H1 (cell line): ENCODE results near the gene EPHA1. TPM values are rescaled to one million over a fixed set of nuclear protein-coding genes. Genes with fewer than 3 reads are reported as not detected.

Experiments used
- CTCF ChIA-PET: fragments of 300-600 bp; sonication (Branson Sonifier 250); formaldehyde crosslinking; loops from one replicate; lab custom pipeline; 2021; ENCODE audit not compliant: partially characterized antibody; lab: Charles Lee
- POLR2A ChIA-PET: fragments of 300-600 bp; sonication (Branson Sonifier 250); formaldehyde crosslinking; loops from one replicate; lab custom pipeline; 2021; ENCODE audit warnings: inconsistent platforms; ENCODE audit not compliant: partially characterized antibody; lab: Charles Lee
- DNase-seq, 2 experiments: peaks; one replicate each; pipeline versions ENCODE4 v3.0.0 to v3.0.0-alpha.2; 2010 to 2022; ENCODE audit warnings: low spot score in 2 of 2, low read depth in 1 of 2, mixed read lengths in 1 of 2
- FAIRE-seq: peaks from 2 replicates; lab custom pipeline; 2011; peaks lifted over from hg19 to GRCh38; lab: Jason Lieb, UNC
- H2AFZ ChIP-seq: 2 replicates; pipeline ENCODE4 v1.8.1; 2012; ENCODE audit warnings: low read length, inconsistent platforms
- H2AK5ac ChIP-seq: 2 replicates; pipeline ENCODE4 v1.6.1; 2013; ENCODE audit warnings: low read depth, low read length
- H2BK120ac ChIP-seq: replicated peaks from 2 replicates; pipeline ENCODE3; 2013; ENCODE audit warnings: low read depth, low read length, inconsistent platforms
- H2BK12ac ChIP-seq: 2 replicates; pipeline ENCODE4 v1.6.1; 2013; ENCODE audit warnings: low read depth, low read length
- H2BK15ac ChIP-seq: 2 replicates; pipeline ENCODE4 v1.6.1; 2013; ENCODE audit warnings: low read length
- H2BK20ac ChIP-seq: 2 replicates; pipeline ENCODE4 v1.6.1; 2013; ENCODE audit warnings: low read length
- H2BK5ac ChIP-seq: 2 replicates; pipeline ENCODE4 v1.6.1; 2013; ENCODE audit warnings: low read depth, low read length
- H3K14ac ChIP-seq: 2 replicates; pipeline ENCODE4 v1.6.1; 2013; ENCODE audit warnings: inconsistent platforms; ENCODE audit not compliant: insufficient read length
- H3K18ac ChIP-seq: 2 replicates; pipeline ENCODE4 v1.6.1; 2013; ENCODE audit warnings: low read length; ENCODE audit errors: extremely low read depth
- H3K23ac ChIP-seq: 2 replicates; pipeline ENCODE4 v1.6.1; 2013; ENCODE audit warnings: inconsistent platforms; ENCODE audit not compliant: insufficient read length
- H3K23me2 ChIP-seq: 2 replicates; pipeline ENCODE4 v1.6.1; 2013; ENCODE audit warnings: low read depth, low read length
- H3K27ac ChIP-seq: 2 replicates; pipeline ENCODE4 v1.6.1; 2011; ENCODE audit warnings: low read depth, low read length, inconsistent platforms
- H3K27me3 ChIP-seq, 4 experiments: replicated peaks in 1 of 4; 1 replicate in 1 of 4; 2 replicates in 3 of 4; pipeline versions ENCODE4 v1.6.1 to v1.8.1; 2011 to 2013; ENCODE audit warnings: low read length in 3 of 4, mild to moderate bottlenecking in 3 of 4, inconsistent platforms in 2 of 4, mixed read lengths in 2 of 4, moderate library complexity in 1 of 4; ENCODE audit not compliant: control insufficient read depth in 3 of 4, insufficient read depth in 3 of 4; ENCODE audit errors: extremely low read depth in 1 of 4
- H3K36me3 ChIP-seq, 4 experiments: 2 replicates each; pipeline versions ENCODE4 v1.6.1 to v1.8.1; 2011 to 2013; ENCODE audit warnings: mild to moderate bottlenecking in 4 of 4, low read length in 3 of 4, moderate library complexity in 2 of 4, control low read depth in 1 of 4, inconsistent platforms in 1 of 4; ENCODE audit not compliant: insufficient read depth in 4 of 4, control insufficient read depth in 2 of 4
- H3K4ac ChIP-seq: replicated peaks from 2 replicates; pipeline ENCODE3; 2013; ENCODE audit warnings: low read length, low read depth, mixed read lengths, inconsistent platforms; ENCODE audit not compliant: insufficient read length
- H3K4me1 ChIP-seq, 4 experiments: replicated peaks in 1 of 4; 1 replicate in 1 of 4; 2 replicates in 3 of 4; pipeline versions ENCODE4 v1.6.1 to v1.8.1; 2011 to 2013; ENCODE audit warnings: low read length in 3 of 4, inconsistent platforms in 2 of 4, mixed read lengths in 1 of 4; ENCODE audit not compliant: insufficient read depth in 4 of 4, control insufficient read depth in 3 of 4
- H3K4me2 ChIP-seq, 2 experiments: 2 replicates each; pipeline versions ENCODE4 v1.6.1 to v1.8.1; 2011 to 2013; ENCODE audit warnings: low read depth in 2 of 2, low read length in 2 of 2, control low read depth in 1 of 2, inconsistent platforms in 1 of 2, mild to moderate bottlenecking in 1 of 2; ENCODE audit not compliant: insufficient read depth in 1 of 2
- H3K4me3 ChIP-seq, 4 experiments: fragments of 200-600, 300-600 bp in 1 of 4; sonication (generic), shearing (Covaris generic), sonication (Bioruptor Twin) in 1 of 4; 2 replicates each; pipeline versions ENCODE4 v1.5.1 to v1.8.1; 2011 to 2016; ENCODE audit warnings: low read length in 4 of 4, low read depth in 3 of 4, control low read depth in 2 of 4, inconsistent platforms in 2 of 4, mild to moderate bottlenecking in 2 of 4, mixed read lengths in 1 of 4, moderate library complexity in 1 of 4; ENCODE audit not compliant: insufficient read depth in 2 of 4; ENCODE audit errors: extremely low read depth in 1 of 4
- H3K56ac ChIP-seq: replicated peaks from 2 replicates; pipeline ENCODE3; 2013; ENCODE audit warnings: low read depth, mild to moderate bottlenecking, mixed read lengths, low read length, inconsistent platforms; ENCODE audit not compliant: insufficient read length
- H3K79me1 ChIP-seq: 2 replicates; pipeline ENCODE4 v1.6.1; 2013; ENCODE audit warnings: low read depth, low read length, control low read depth
- H3K79me2 ChIP-seq, 2 experiments: 2 replicates each; pipeline versions ENCODE4 v1.6.1 to v1.8.1; 2012 to 2013; ENCODE audit warnings: low read length in 2 of 2, mild to moderate bottlenecking in 2 of 2, inconsistent platforms in 1 of 2; ENCODE audit not compliant: insufficient read depth in 2 of 2, control insufficient read depth in 1 of 2
- H3K9ac ChIP-seq, 4 experiments: replicated peaks in 1 of 4; 1 replicate in 1 of 4; 2 replicates in 3 of 4; pipeline versions ENCODE4 v1.6.1 to v1.8.1; 2011 to 2013; ENCODE audit warnings: low read depth in 3 of 4, low read length in 3 of 4, control low read depth in 2 of 4, mild to moderate bottlenecking in 2 of 4, moderate library complexity in 2 of 4, inconsistent platforms in 1 of 4; ENCODE audit errors: extremely low read depth in 1 of 4
- H3K9me3 ChIP-seq, 2 experiments: 2 replicates each; pipeline versions ENCODE4 v1.6.1 to v1.8.1; 2012 to 2013; ENCODE audit warnings: mild to moderate bottlenecking in 2 of 2, moderate library complexity in 2 of 2, control low read depth in 1 of 2, inconsistent platforms in 1 of 2, low read depth in 1 of 2, low read length in 1 of 2, mixed read lengths in 1 of 2; ENCODE audit not compliant: insufficient read depth in 2 of 2
- H4K20me1 ChIP-seq, 2 experiments: replicated peaks in 1 of 2; 2 replicates each; pipeline versions ENCODE3 to v1.8.1; 2011 to 2013; ENCODE audit warnings: inconsistent platforms in 2 of 2, low read length in 2 of 2, mild to moderate bottlenecking in 1 of 2; ENCODE audit not compliant: insufficient read depth in 2 of 2, control insufficient read depth in 1 of 2
- H4K5ac ChIP-seq: 2 replicates; pipeline ENCODE4 v1.6.1; 2013; ENCODE audit warnings: low read length, low read depth, mixed read lengths, inconsistent platforms; ENCODE audit not compliant: insufficient read length
- H4K8ac ChIP-seq: 2 replicates; pipeline ENCODE4 v1.8.0; 2013; ENCODE audit warnings: mild to moderate bottlenecking, moderate library complexity, low read length, inconsistent platforms; ENCODE audit not compliant: insufficient read depth; ENCODE audit errors: extremely low read depth
- H4K91ac ChIP-seq: replicated peaks from 2 replicates; pipeline ENCODE3; 2013; ENCODE audit warnings: low read length, mixed read lengths, inconsistent platforms; ENCODE audit not compliant: insufficient read length
- CBX5 ChIP-seq: fragments of 300-800, 300-1000 bp; sonication (generic); IDR thresholded peaks from 2 replicates; pipeline ENCODE4 v1.7.1; 2016; ENCODE audit warnings: antibody characterized with exemption, low read length, low read depth
- CTCF ChIP-seq, 3 experiments: IDR thresholded peaks; 1 replicate in 2 of 3; 2 replicates in 1 of 3; pipeline versions ENCODE4 v1.5.1 to v1.6.1; 2011; ENCODE audit warnings: low read length in 3 of 3, mild to moderate bottlenecking in 3 of 3, inconsistent platforms in 2 of 3, low read depth in 1 of 3, moderate library complexity in 1 of 3; ENCODE audit not compliant: insufficient read depth in 1 of 3; ENCODE audit errors: control extremely low read depth in 1 of 3
- E2F6 ChIP-seq: IDR thresholded peaks from 2 replicates; pipeline ENCODE4 v1.6.1; 2012; ENCODE audit warnings: inconsistent platforms
- EP300 ChIP-seq, 2 experiments: IDR thresholded peaks; 1 replicate in 1 of 2; 2 replicates in 1 of 2; pipeline ENCODE4 v1.6.1; 2011 to 2012; ENCODE audit warnings: low read depth in 2 of 2, low read length in 2 of 2, mild to moderate bottlenecking in 2 of 2, borderline replicate concordance in 1 of 2, inconsistent platforms in 1 of 2, moderate library complexity in 1 of 2
- KDM4A ChIP-seq: IDR thresholded peaks from one replicate; pipeline ENCODE4 v1.7.1; 2012; ENCODE audit warnings: low read depth, mild to moderate bottlenecking, moderate library complexity, low read length, inconsistent platforms; ENCODE audit not compliant: severe bottlenecking
- POU5F1 ChIP-seq: IDR thresholded peaks from 2 replicates; pipeline ENCODE4 v1.6.1; 2011; ENCODE audit warnings: low read depth, mild to moderate bottlenecking, low read length, moderate library complexity
- TAF7 ChIP-seq: optimal IDR thresholded peaks from 2 replicates; pipeline ENCODE3; 2011; ENCODE audit warnings: low read depth, mild to moderate bottlenecking, inconsistent platforms, low read length, moderate library complexity, borderline replicate concordance
- YY1 ChIP-seq: IDR thresholded peaks from 2 replicates; pipeline ENCODE4 v1.6.1; 2011; ENCODE audit warnings: low read depth, mild to moderate bottlenecking, low read length
- WGBS, 2 experiments: shearing (Covaris generic) in 1 of 2; methylation state at CpG; one replicate each; pipeline versions ENCODE4 v1.1.6 to v1.1.7; 2013 to 2015; ENCODE audit warnings: low lambda C conversion rate in 2 of 2, mixed read lengths in 2 of 2, inconsistent platforms in 1 of 2, low coverage in 1 of 2, missing lambda C conversion rate in 1 of 2; ENCODE audit not compliant: insufficient replicate concordance in 2 of 2, insufficient coverage in 1 of 2, insufficient read length in 1 of 2; ENCODE audit errors: extremely low coverage in 1 of 2, missing lambda C conversion rate in 1 of 2; 5-methylcytosine and 5-hydroxymethylcytosine counted together
- polyA plus RNA-seq, 7 experiments: library from polyadenylated mRNA; depleted of rRNA in 3 of 7; stranded (reverse) in 5 of 7; unstranded in 2 of 7; fragments of >200 nt in 5 of 7; fragments of 200-250 nt in 2 of 7; gene quantifications; 1 replicate in 5 of 7; 2 replicates in 1 of 7; 4 replicates in 1 of 7; pipeline versions ENCODE4 v1.2.1 to v1.2.3, GENCODE V29; 2011 to 2013; ENCODE audit warnings: missing spikeins in 2 of 7, mixed read lengths in 2 of 7
- total RNA-seq: library from RNA; stranded (reverse); fragmentation: NEBNext Ultra II Directional; extraction: Animal tissue kit (Norgen Biotek cat#: 25700); gene quantifications from 2 replicates; pipeline ENCODE4 v1.2.1, GENCODE V29; 2021

EPHA1 gene
- total and polyA plus RNA-seq, 2 of the 8 experiments (the other 6 are each of a cell fraction or from before 2014, with no cell fraction given) = 86.5 to 133 TPM

GRCh38 chr7:143380260-143380645 lies 28.4 kb downstream of the EPHA1 start:
- POLR2A ChIA-PET = interaction anchor here (0.6 to 19.0 kb wide), 6 partner anchors 13 to 1604 kb away, joined by 3 to 518 read pairs (median 8); partner anchors contain the start of genes CLCN1, EPHA1, FAM131B and TAS2R4
- TF ChIP-seq CTCF (IDR thresholded peaks at IDR 0.05; ENCODE audit: control extremely low read depth in 1 of 3, insufficient read depth in 1 of 3, low read depth in 1 of 3, low read length in 3 of 3) (peak in 2 of 3 experiments; percentile 74 to 75; a peak in 3 of 4 replicates), KDM4A (peak; percentile 86), YY1 (no peak), EP300 (IDR thresholded peaks at IDR 0.05; ENCODE audit: borderline replicate concordance in 1 of 2, low read depth in 2 of 2, low read length in 2 of 2) (no peak), POU5F1 (no peak), E2F6 (no peak; the same call in 1 of the 2 replicates), TAF7 (peak; percentile 28), CBX5 (no peak)

More at GRCh38 chr7:143380260-143380645, 28.4 kb downstream of the EPHA1 start:
- Histone ChIP-seq H3K18ac (peak overlapping the region; percentile 93), H2AK5ac (no peak overlapping the region), H4K91ac (peak overlapping the region; percentile 15), H3K14ac (no peak overlapping the region), H2BK120ac (no peak overlapping the region), H2BK15ac (0 out of 2 replicates have a peak overlapping the region, but pooled peaks have one; percentile 72), H3K4ac (peak overlapping the region; percentile 32), H3K23ac (no peak overlapping the region), H3K27ac (peak overlapping the region; percentile 93), H3K36me3 (peaks cover 3 to 27% (median 10%) of the 10 kb centered on the region in 4 experiments; a peak in 7 of 8 replicates), H3K79me1 (peaks cover 14% of the 10 kb centered on the region), H4K5ac (peak overlapping the region; percentile 47), H3K56ac (peak overlapping the region; percentile 89), H3K4me1 (peaks cover 5 to 17% (median 6%) of the 10 kb centered on the region in 4 experiments), H4K8ac (peak overlapping the region; percentile 19), H2BK5ac (peak overlapping the region; percentile 92; the same call in 1 of the 2 replicates), H3K4me3 (peak overlapping the region; percentile 76 to 100 (median 88)), H3K27me3 (no peaks in the 10 kb centered on the region), H3K4me2 (peak overlapping the region; percentile 54 to 93), H3K9ac (peak overlapping the region; percentile 57 to 93 (median 82)), H2BK20ac (no peak overlapping the region), H3K9me3 (no peaks in the 10 kb centered on the region), H3K23me2 (peaks cover 6% of the 10 kb centered on the region; the same call in 1 of the 2 replicates), H2AFZ (no peak overlapping the region), H2BK12ac (peak overlapping the region; percentile 50; the same call in 1 of the 2 replicates), H4K20me1 (peaks cover 13 to 20% of the 10 kb centered on the region in 2 experiments), H3K79me2 (peaks cover 3 to 46% of the 10 kb centered on the region in 2 experiments; a peak in 3 of 4 replicates)
- peak; percentile 50 to 96 for DNase-seq
- WGBS, 2 experiments = 3% methylated on average over 29 of the region's 35 CpGs; no CpG with 5 or more reads in 1 of the 2 experiments
- CTCF ChIA-PET = interaction anchor here (0.6 to 17.5 kb wide), 24 partner anchors 10 to 378 kb away, joined by 3 to 359 read pairs (median 6); partner anchors contain the start of genes EPHA1 and FAM131B
- no peak for FAIRE-seq
